Gastroesophageal sphincter (tissue), 4 donors: ENCODE measurements around the gene P2RY2. TPM values are rescaled to one million over a fixed set of nuclear protein-coding genes. Genes with fewer than 3 reads are reported as not detected.

Experiments
- ATAC-seq: fragments of 150-250 bp; one replicate; pipeline ENCODE4 v1.9.1; 2016; ENCODE audit warnings: mild to moderate bottlenecking, moderate library complexity
- H3K27ac ChIP-seq, 4 donors: fragments of 200-600 bp; sonication (generic) in 3 of 4; 1 replicate in 3 of 4; 2 replicates in 1 of 4; pipeline ENCODE4 v1.5.1; 2016 to 2019
- H3K27me3 ChIP-seq: fragments of 200-600 bp; sonication (generic); one replicate; pipeline ENCODE4 v1.5.1; 2019
- H3K36me3 ChIP-seq, 2 donors: fragments of 200-600 bp; sonication (generic); one replicate each; pipeline ENCODE4 v1.5.1; 2019; ENCODE audit warnings: control low read depth in 1 of 2
- H3K4me1 ChIP-seq, 3 donors: fragments of 200-600 bp; sonication (generic); 1 replicate in 2 of 3; 2 replicates in 1 of 3; pipeline ENCODE4 v1.5.1; 2016 to 2019; ENCODE audit warnings: control low read depth in 2 of 3
- H3K4me3 ChIP-seq, 2 donors: fragments of 200-600 bp; sonication (generic); one replicate each; pipeline ENCODE4 v1.5.1; 2019; ENCODE audit warnings: mild to moderate bottlenecking in 1 of 2, moderate library complexity in 1 of 2
- H3K9me3 ChIP-seq, 3 donors: fragments of 200-600 bp; sonication (generic); one replicate each; pipeline ENCODE4 v1.5.1; 2017 to 2019; ENCODE audit warnings: control low read depth in 2 of 3
- EP300 ChIP-seq: sonication (generic); formaldehyde crosslinking; IDR thresholded peaks from one replicate; pipeline ENCODE4 v1.6.1; 2017; ENCODE audit warnings: antibody characterized with exemption, mild to moderate bottlenecking
- POLR2A ChIP-seq, 2 donors: fragments of 450-650 bp; IDR thresholded peaks; one replicate each; pipeline ENCODE4 v1.6.1; 2017; ENCODE audit warnings: antibody characterized with exemption in 2 of 2, mild to moderate bottlenecking in 2 of 2, moderate library complexity in 1 of 2
- POLR2AphosphoS5 ChIP-seq: sonication (generic); formaldehyde crosslinking; IDR thresholded peaks from one replicate; pipeline ENCODE4 v1.6.1; 2017; ENCODE audit warnings: antibody characterized with exemption
- WGBS, 2 donors: methylation state at CpG; one replicate each; pipeline ENCODE4 v1.1.5; 2018; ENCODE audit warnings: low coverage in 1 of 2; 5-methylcytosine and 5-hydroxymethylcytosine counted together
- total RNA-seq, 4 donors: library from RNA; depleted of rRNA; stranded (reverse); fragments of >200 nt; gene quantifications; one replicate each; pipeline ENCODE4 v1.1.0, GENCODE V29; 2016
- TF ChIP-seq, protein P1 (sequence below), 4 experiments: fragments of 200-600 bp in 2 of 4; fragments of 450-650 bp in 2 of 4; sonication (generic) in 1 of 4; IDR thresholded peaks; one replicate each; pipeline ENCODE4 v1.5.1; 2017 to 2019; ENCODE audit warnings: antibody characterized with exemption in 4 of 4, mild to moderate bottlenecking in 2 of 4, moderate library complexity in 2 of 4

P2RY2 gene
- total RNA-seq, 4 donors from 2014 or later = 0.35 to 2.5 (median 0.89) TPM

DNA sequence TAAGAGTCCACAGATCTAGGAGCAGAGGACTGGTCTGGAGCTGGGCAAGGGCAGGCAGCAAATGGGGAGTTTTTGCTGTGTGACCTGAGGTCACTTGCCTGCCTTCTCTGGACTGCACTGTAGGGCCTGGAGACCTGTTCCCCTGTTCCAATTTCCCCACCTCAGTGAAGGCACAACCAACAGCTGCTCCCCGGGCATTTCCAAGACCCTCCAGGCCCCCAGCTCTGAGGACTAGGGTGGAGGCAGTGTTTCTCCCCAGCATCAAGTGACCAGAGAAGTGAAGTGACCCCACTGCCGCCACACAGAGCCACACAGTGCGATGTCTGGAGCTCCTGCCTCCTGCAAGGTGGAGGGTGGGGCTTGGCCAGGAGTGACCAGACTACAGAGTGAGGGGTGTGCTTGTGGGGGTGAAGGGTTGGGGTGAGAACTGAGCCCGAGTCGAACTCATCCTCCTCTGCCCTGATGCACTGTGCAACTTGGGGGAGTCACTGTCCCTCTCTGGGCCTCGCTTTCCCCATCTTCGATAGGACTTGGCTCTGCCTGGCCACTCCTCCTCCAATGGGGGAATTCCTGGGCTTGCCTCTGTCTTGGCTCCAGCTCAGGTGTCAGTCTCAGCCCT, 21.6 kb downstream of the P2RY2 start:
- no peak for ATAC-seq
- Histone ChIP-seq H3K27ac (no peak overlapping the region), H3K4me1 (peaks cover 0 to 23% (median 12%) of the 10 kb centered on the region in 3 donors), H3K36me3 (no peaks in the 10 kb centered on the region), H3K27me3 (no peaks in the 10 kb centered on the region), H3K4me3 (no peak overlapping the region), H3K9me3 (no peaks in the 10 kb centered on the region)
- no peak for TF ChIP-seq EP300
- TF ChIP-seq POLR2AphosphoS5 = no peak
- TF ChIP-seq, protein P1, sequence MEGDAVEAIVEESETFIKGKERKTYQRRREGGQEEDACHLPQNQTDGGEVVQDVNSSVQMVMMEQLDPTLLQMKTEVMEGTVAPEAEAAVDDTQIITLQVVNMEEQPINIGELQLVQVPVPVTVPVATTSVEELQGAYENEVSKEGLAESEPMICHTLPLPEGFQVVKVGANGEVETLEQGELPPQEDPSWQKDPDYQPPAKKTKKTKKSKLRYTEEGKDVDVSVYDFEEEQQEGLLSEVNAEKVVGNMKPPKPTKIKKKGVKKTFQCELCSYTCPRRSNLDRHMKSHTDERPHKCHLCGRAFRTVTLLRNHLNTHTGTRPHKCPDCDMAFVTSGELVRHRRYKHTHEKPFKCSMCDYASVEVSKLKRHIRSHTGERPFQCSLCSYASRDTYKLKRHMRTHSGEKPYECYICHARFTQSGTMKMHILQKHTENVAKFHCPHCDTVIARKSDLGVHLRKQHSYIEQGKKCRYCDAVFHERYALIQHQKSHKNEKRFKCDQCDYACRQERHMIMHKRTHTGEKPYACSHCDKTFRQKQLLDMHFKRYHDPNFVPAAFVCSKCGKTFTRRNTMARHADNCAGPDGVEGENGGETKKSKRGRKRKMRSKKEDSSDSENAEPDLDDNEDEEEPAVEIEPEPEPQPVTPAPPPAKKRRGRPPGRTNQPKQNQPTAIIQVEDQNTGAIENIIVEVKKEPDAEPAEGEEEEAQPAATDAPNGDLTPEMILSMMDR (IDR thresholded peaks at IDR 0.05) = no peak
- TF ChIP-seq POLR2A (IDR thresholded peaks at IDR 0.05) = no peak
- WGBS, 2 donors = no CpG with 5 or more reads among the region's 7 CpGs

DNA sequence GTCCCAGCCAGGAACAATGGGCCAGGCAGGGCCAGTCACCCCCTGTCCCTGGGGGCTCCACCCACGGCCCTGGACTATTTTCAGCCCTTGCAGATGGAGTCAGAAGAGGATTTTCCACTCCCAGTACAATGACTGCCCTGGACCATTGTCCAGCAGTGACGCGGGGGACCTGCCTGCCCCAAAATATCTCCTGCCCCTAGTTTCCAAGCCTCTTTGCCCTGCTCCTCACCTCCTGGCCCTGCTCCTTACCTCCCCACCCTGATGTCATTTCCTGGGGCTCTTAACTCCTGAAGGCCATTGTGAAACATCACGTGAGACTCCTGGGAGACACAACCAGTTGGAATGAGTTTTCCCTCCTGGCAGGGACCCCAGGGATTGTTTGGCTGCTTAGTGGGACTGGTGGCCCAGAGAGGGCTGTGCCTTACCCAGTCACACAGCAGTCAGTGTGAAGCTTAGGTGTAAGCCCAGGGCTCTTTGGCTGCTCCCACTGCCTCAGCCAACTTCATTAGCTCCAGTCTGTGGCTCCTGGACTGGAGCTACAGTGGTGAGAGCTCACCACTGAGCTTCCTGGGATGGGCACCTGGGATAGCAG, 22.2 kb downstream of the P2RY2 start:
- WGBS, 2 donors = 35 to 50% methylated on average over 1 to 2 of the region's 4 CpGs
- peak overlapping the region in 1 of 4 donors; percentile 24 for H3K27ac ChIP-seq

DNA sequence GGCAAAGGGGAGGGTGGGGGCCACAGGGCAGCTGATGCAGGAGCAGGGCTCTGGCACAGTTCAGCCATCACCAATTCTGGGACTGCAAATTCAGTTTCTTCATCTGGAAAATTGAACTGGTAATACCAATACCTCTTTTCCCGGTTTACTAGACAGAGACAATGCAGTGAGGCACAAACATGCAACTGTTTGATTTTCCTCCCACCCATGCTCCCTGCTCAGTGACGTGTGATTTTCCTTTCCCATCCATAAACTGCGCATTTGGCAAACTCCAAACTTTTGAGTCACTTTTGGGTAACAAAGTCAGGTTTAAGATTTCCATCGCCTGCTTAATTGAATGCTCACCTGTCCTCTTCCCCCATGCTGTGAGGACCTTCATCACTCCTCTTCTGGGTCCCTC, 23.2 kb downstream of the P2RY2 start:
- Histone ChIP-seq H3K27me3 (no peaks in the 10 kb centered on the region), H3K27ac (no peak overlapping the region), H3K9me3 (no peaks in the 10 kb centered on the region), H3K36me3 (no peaks in the 10 kb centered on the region), H3K4me3 (no peak overlapping the region), H3K4me1 (peaks cover 0 to 23% (median 12%) of the 10 kb centered on the region in 3 donors)
- WGBS, 2 donors = 88 to 93% methylated on average over 4 of the region's 4 CpGs
- no peak for ATAC-seq
- TF ChIP-seq POLR2A (IDR thresholded peaks at IDR 0.05) (no peak), POLR2AphosphoS5 (no peak), EP300 (no peak)
- TF ChIP-seq, protein P1 (IDR thresholded peaks at IDR 0.05) = no peak

More for the DNA sequence above, 22.2 kb downstream of the P2RY2 start:
- H3K4me3 ChIP-seq = no peak overlapping the region
- ATAC-seq = peak; percentile 40
- no peaks in the 10 kb centered on the region for H3K9me3 ChIP-seq
- no peaks in the 10 kb centered on the region for H3K36me3 ChIP-seq
- no peaks in the 10 kb centered on the region for H3K27me3 ChIP-seq
- TF ChIP-seq POLR2A (IDR thresholded peaks at IDR 0.05) = no peak
- no peak for TF ChIP-seq EP300
- TF ChIP-seq, protein P1 (IDR thresholded peaks at IDR 0.05) = no peak
- no peak for TF ChIP-seq POLR2AphosphoS5
- H3K4me1 ChIP-seq = peaks cover 0 to 23% (median 12%) of the 10 kb centered on the region in 3 donors

DNA sequence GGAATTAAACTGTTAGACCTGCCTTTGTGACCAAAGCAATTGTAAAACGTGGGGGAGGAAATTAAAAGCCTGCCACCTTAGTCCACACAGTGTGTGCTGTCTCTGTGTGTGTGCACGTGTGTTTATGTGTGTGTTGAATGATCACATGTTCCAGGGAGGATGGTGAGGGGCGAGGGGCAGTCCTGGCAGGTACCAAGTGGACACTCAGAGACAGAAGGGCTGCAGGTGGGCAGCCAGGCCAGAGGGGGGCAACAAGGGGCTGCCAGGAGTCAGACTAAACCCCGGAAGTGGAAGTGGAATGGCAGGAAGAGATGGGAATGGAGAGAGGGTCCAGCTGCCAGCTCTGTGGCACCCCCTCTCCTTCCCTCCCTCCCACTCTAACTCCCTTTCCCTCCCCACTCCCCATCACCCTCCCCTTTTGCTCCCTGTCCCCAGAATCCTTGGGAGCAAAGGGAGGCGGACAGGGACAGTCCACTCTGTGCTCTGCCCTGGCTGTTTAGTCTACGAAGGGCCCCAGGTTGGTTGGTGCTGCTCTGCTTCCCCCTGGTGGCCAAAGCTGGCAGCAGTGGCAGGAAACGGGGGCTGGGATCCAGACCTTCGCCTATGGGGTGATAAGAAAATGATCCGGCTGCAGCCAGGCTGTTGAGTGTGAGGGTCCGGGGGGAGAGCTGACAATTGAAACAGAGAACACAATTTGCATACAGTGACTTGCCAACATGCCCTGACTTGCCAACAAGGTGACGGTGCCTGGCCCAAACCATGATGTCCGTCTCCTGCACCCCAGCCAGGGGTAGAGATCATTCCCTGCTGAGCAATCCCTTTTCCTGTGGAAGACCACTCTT, 24.4 kb downstream of the P2RY2 start:
- peak overlapping the region in 1 of 2 donors; percentile 27 for H3K4me3 ChIP-seq
- H3K27ac ChIP-seq = no peak overlapping the region
- no peaks in the 10 kb centered on the region for H3K9me3 ChIP-seq
- 30 to 38% methylated on average over 4 to 6 of the region's 12 CpGs for WGBS, 2 donors
- peak; percentile 64 for ATAC-seq
- no peak for TF ChIP-seq EP300
- TF ChIP-seq, protein P1 (IDR thresholded peaks at IDR 0.05) = peak in 3 of 4 experiments; percentile 79 to 90 (median 85)
- no peaks in the 10 kb centered on the region for H3K36me3 ChIP-seq
- H3K27me3 ChIP-seq = no peaks in the 10 kb centered on the region
- peaks cover 0 to 23% (median 12%) of the 10 kb centered on the region in 3 donors for H3K4me1 ChIP-seq
